ENCODE measurements around the gene CFAP300.

The CFAP300 gene

DNA sequence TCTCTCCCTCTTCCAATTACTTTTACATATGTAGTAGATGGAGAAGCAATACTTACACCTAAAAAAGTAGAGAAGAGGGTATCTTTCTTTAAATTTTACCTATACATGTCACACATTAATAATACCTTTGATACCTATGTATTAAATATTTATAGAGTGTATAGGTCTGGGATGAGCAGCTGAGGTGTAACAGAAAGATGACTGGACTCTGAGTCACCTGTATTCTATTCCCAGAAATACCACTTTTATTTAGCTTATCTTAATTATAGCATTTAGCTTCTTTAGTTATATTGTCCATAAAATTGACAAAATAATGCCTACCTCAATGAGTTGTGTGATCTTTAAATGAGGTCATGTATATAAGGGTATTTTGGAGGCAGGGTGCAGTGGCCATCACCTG is 32.4 kb downstream of the CFAP300 start:
- DNase-seq, result no peak

- no peak for DNase-seq
These were observed 34.1 kb downstream of the CFAP300 start for GRCh38 chr11:102081313-102081712.

- no peak for DNase-seq
These were observed 38.8 kb downstream of the CFAP300 start for GRCh38 chr11:102085864-102086551.

DNA sequence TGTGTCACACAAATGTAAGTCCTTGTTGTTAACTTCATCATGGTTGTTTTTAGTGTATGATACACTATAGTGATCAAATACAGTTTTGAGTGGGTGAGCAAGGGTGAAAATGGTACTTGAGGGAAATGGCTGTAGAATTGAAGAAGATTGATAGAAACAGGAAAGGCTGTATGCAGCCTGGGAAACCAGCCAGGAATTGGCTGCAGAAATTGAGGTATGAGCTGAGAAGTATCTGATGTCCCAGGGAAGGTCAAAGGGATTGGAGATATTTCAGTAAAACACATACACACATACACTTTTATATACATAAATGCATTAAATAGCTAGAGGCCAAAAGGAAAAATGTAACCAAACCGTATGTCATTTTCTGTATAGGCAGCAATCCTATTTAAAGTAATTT is 49.9 kb downstream of the CFAP300 start:
- DNase-seq, result no peak

DNA sequence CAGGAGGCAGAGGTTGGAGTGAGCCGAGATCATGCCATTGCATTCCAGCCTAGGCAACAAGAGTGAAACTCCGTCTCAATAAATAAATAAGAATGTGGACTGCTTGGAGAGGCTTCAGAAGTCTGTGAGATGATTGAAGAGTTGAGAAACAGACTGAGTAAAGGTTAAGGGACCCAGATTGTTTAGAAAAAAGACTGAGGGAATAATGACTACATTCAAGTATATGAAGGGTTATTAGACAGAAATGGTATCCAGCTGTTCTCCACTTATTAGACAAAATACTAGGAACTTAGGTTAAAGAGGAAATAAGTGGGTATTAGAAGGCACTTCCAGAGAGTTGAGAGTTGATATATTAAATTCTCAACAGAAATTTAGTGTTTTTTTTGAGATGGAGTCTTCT is 52.5 kb downstream of the CFAP300 start:
- no peak for DNase-seq

DNA sequence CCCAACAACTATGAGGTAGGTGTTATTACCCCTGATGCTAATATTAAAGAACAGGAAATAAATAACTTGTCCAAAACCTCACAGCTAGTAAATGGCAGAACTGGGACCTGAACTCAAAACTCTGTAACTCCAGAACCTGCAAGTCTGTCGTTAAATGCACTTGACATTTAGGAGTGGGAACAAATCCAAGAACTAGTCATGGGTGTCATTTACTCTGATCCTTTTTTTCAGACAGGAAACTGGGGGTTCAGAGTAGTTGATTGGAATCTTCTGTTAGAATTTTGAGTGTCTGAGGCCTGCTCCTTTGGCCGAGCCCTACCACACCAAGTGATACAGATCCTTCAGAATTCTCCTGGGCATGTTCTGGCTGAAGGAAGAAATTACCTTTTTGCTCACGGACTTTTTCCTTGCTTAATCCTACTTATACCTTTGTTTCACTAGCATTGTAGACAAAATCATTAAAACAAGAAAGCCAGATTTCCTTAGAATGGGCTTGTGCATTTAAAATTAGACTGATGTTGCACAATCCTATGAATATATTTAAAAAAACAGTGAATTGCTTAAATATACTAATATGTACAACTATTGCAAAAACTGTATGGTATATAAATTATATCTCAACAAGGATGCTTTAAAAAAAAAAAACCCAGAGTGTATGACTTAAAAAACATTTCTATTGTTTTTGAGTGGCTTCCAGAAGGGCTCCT is 61.6 kb downstream of the CFAP300 start:
- no peak for DNase-seq

DNA sequence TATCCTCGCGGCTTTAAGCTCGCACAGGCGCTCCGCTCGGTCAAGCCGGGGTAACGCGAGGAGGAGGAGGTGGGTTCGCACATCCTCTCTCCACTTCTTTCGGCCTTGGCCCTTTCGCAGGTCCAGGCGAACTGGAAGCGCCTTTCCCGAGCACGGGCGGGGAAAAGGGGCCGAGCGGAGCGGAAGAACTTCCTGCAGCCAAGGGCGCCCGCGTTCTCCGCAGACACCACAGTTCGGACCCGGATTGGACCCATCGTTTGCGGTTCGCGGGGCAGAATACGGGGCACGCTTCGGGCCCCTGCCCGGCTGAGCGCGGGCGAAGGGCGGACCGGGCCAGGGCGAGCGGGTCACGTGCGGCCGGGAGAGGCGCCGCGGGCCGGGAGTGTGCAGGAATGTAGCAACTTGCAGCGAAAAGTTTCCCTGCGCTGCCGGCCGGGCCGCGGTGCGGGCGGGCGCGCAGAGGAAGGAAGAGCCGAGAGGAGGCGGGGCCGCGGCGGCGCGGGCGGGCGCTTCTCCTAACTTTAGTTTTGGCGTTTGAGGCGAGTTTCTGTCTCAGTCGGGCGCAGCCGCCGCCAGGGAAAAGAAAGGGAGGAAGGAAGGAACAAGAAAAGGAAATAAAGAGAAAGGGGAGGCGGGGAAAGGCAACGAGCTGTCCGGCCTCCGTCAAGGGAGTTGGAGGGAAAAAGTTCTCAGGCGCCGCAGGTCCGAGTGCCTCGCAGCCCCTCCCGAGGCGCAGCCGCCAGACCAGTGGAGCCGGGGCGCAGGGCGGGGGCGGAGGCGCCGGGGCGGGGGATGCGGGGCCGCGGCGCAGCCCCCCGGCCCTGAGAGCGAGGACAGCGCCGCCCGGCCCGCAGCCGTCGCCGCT is 62.9 kb downstream of the CFAP300 start, which contains the start of gene YAP1:
TSS of gene YAP1 (plus strand) at position 552 of the 865 bp plus-strand sequence. CDS start 402 bp downstream, outside the sequence.
- DNase-seq, result peak; percentile 20 to 68 (median 35)

- DNase-seq, result peak in 2 of 5 donors; percentile 1 to 11
These were observed 63.4 kb downstream of the CFAP300 start for GRCh38 chr11:102110761-102111010.

GRCh38 chr11:102111011-102111786 is 64.0 kb downstream of the CFAP300 start:
- DNase-seq, result peak in 2 of 5 donors; percentile 2 to 7

DNA sequence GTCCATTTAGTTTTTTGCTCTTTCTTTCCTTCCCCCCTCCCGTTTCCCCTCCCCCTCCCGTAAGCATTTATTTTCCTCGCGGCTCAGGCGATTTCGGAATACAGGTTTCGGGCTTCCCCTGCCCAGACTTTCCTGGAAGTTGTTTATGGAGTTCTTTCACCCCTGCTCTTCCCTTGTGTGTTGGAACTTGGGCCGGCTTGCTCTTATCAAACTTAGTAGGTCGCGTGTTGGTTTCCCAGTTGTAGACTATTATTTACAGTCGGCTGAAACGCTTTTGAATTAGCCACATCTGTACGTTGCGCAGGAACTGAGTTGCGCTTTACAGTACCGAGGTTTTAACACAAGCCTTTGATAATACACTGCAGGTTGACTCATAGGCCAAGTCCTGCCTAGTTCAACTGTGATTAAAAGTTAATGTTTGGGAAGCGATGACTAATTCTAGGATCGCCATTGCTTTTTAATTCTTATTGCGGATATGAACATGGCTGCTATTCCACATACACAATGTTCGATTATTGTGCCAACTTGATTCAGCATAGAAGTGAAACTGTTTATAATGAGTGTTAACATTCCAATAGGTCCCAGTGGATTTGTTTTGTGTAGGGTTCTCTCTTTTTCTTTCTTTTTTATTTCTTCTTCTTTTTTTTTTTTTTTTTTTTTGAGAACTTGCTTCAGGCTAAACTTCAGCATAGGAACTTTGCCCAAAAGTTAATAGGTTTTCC is 64.7 kb downstream of the CFAP300 start:
- DNase-seq, result peak in 1 of 5 donors; percentile 26

DNA sequence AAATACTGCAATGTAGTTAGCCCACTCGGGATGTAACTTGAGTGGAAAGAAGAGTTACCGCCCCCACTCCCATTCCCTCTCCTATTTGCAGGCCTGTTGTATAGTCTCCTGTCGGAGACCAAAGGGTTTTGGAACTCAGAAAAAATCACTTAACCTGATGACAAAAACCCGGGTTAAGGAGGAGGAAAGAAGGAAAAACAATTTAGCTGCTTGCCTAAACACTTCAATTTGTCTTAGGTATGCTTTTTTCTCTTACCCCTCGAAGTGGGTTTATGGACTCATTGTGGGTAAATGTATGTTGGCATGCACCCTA is 65.2 kb downstream of the CFAP300 start:
- DNase-seq, result no peak

DNA sequence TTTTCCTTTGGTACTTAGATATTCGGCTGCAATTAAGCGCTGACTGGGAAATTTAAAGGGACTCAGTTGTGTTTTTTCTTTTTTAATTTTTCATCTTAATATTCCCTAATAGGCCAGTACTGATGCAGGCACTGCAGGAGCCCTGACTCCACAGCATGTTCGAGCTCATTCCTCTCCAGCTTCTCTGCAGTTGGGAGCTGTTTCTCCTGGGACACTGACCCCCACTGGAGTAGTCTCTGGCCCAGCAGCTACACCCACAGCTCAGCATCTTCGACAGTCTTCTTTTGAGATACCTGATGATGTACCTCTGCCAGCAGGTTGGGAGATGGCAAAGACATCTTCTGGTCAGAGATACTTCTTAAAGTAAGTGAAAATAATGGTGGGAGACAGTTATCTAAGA is 66.8 kb downstream of the CFAP300 start:
- DNase-seq, result no peak

GRCh38 chr11:102115557-102115956 is 68.3 kb downstream of the CFAP300 start:
- no peak for DNase-seq

- no peak for DNase-seq
These were observed 69.4 kb downstream of the CFAP300 start for GRCh38 chr11:102116453-102117205.

DNA sequence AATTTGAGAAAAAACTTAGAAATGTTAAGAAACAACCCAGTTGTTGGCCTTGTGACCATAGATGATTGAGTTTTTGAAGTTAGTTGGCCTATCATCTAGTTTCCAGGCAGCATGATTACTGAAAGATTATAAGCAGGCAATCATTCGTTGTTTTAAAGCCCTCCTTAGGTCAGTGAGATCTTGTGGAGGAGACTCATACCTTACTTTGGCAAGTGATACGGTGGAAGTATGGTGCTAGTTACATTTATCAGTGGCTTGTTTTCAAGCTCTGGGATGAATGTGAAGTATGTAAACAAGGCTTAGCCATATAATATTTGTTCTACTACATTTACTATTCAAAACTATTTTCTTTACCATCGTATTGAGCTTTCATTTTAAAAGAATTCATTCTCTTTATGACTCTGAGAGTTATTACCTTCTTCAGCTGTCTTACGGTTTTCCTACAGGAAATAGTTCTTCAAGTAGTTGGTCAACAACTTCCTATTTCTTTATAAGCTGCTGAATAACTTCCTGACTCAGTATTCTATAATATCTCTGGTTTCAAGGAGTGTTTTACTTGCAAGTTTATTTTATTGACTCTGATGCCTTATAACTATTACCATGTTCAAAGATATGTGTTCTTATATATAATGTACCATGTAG is 70.4 kb downstream of the CFAP300 start:
- no peak for DNase-seq

DNA sequence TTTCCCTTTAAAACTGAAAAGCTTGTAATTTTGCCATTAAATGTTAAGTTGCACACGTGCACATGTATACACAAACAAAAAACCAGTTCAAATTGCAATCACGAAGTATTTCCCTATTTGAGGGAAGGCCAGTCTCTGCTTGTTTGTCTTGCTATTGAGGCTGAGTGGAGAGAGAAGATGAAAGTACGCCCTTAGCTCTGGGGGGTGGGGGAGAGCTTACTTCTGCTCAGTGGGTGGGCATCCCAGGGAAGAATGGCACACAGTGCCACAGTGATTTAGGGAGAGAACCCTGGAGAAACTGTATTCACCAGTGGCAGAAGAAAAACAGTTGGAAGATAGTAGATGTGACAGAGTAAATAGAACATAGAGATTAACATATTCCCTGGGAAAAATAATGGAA is 71.7 kb downstream of the CFAP300 start:
- no peak for DNase-seq

DNA sequence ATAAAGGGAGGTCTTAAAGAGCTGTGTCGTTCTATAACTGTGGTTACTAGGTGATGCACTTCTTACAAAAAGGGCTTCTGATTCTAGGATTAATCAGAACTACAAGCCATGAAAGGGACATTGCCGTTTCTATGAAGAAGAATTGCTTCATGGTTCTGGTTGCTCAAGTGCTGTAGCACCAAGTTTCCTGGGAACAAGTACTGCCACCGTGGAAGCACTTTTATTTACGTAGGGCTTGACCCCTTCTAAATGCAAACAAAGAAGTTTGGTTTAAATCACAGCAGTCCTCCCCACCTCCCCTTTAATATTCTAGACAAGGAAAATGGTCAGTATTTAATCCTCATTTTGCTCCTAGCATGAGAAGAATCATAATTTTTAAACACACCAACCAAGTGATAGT is 72.8 kb downstream of the CFAP300 start:
- DNase-seq, result no peak

- no peak for DNase-seq
These were observed 73.3 kb downstream of the CFAP300 start for GRCh38 chr11:102120437-102120973.

- no peak for DNase-seq
These were observed 74.1 kb downstream of the CFAP300 start for GRCh38 chr11:102121329-102121728.

Measured in T-helper 1 cell (primary cell).